HUDEP-2 (cell line): ENCODE data around the gene SSBP4.

Experiments used
- DNase-seq, 76 experiments: peaks; one replicate each; lab custom pipeline; 2025; ENCODE audit not compliant: unreplicated experiment in 76 of 76; lab: John Stamatoyannopoulos, UW

SSBP4 gene

GRCh38 chr19:18419699-18420460 lies 682 bp downstream of the SSBP4 start:
- peak in 54 of 76 experiments; percentile 22 to 73 (median 53) for DNase-seq

- no peak for DNase-seq
Measured at GRCh38 chr19:18420930-18421329, 1.7 kb downstream of the SSBP4 start.

- no peak for DNase-seq
Measured at GRCh38 chr19:18421371-18421959, 2.3 kb downstream of the SSBP4 start.

- DNase-seq: no peak
Measured at GRCh38 chr19:18422530-18423191, 3.5 kb downstream of the SSBP4 start.

GRCh38 chr19:18423258-18424020 lies 4.2 kb downstream of the SSBP4 start:
- DNase-seq: no peak

- DNase-seq: no peak
Measured at GRCh38 chr19:18424122-18424889, 5.1 kb downstream of the SSBP4 start.

GRCh38 chr19:18424890-18425514 lies 5.8 kb downstream of the SSBP4 start:
- no peak for DNase-seq

GRCh38 chr19:18425515-18426415 lies 6.6 kb downstream of the SSBP4 start:
- DNase-seq: no peak

- DNase-seq: no peak
Measured at GRCh38 chr19:18426416-18426767, 7.2 kb downstream of the SSBP4 start.

GRCh38 chr19:18427080-18427742 lies 8.0 kb downstream of the SSBP4 start:
- no peak for DNase-seq

GRCh38 chr19:18427743-18428113 lies 8.5 kb downstream of the SSBP4 start:
- no peak for DNase-seq

- no peak for DNase-seq
Measured at GRCh38 chr19:18428173-18428786, 9.1 kb downstream of the SSBP4 start.

GRCh38 chr19:18428787-18429674 lies 9.8 kb downstream of the SSBP4 start:
- peak in 70 of 76 experiments; percentile 46 to 92 (median 81) for DNase-seq

GRCh38 chr19:18429717-18430416 lies 10.7 kb downstream of the SSBP4 start:
- DNase-seq: no peak

- DNase-seq: no peak
Measured at GRCh38 chr19:18430417-18431144, 11.4 kb downstream of the SSBP4 start.
